IMR-90 (cell line): ENCODE measurements around the gene BCL7A. TPM values are rescaled to one million over a fixed set of nuclear protein-coding genes. Genes with fewer than 3 reads are reported as not detected.
A peak's percentile ranks its signal among the peaks of the same experiment; 100 is the strongest.

Source experiments
- ATAC-seq: fragments of 200-7000 bp; cut with Tn5 transposase; 2 replicates; pipeline ENCODE4 v1.9.1; 2020; ENCODE audit warnings: low read depth, mild to moderate bottlenecking, moderate library complexity
- BruUV-seq: library from RNA; stranded (reverse); fragments of 400-500 nt; replicated peaks from 2 replicates; lab custom pipeline; 2021; lab: Mats Ljungman, UMichigan
- CTCF ChIA-PET: fragments of 300-600 bp; formaldehyde crosslinking; extraction: SDS; loops from one replicate; lab custom pipeline; 2021; ENCODE audit warnings: antibody characterized with exemption; lab: Yijun Ruan, JAX
- POLR2A ChIA-PET: fragments of 300-600 bp; sonication (Branson Sonifier 250); formaldehyde crosslinking; loops from one replicate; lab custom pipeline; 2022; ENCODE audit warnings: antibody characterized with exemption; ENCODE audit not compliant: unreplicated experiment; lab: Charles Lee
- DNase-seq: peaks from one replicate; pipeline ENCODE4 v3.0.0; 2013
- H2AFZ ChIP-seq: replicated peaks from 2 replicates; pipeline ENCODE3; 2013; ENCODE audit warnings: low read length, mild to moderate bottlenecking; ENCODE audit not compliant: poor library complexity
- H2AK5ac ChIP-seq: 2 replicates; pipeline ENCODE4 v1.6.1; 2013; ENCODE audit warnings: low read depth, low read length, inconsistent platforms
- H2AK9ac ChIP-seq: replicated peaks from 2 replicates; pipeline ENCODE3; 2013; ENCODE audit warnings: mild to moderate bottlenecking, low read depth, low read length, moderate library complexity; ENCODE audit not compliant: poor library complexity
- H2BK120ac ChIP-seq: 2 replicates; pipeline ENCODE4 v1.6.1; 2013; ENCODE audit warnings: low read depth, low read length, inconsistent platforms
- H2BK15ac ChIP-seq: 3 replicates; pipeline ENCODE4 v1.6.1; 2013; ENCODE audit warnings: low read depth, low read length, inconsistent platforms
- H2BK20ac ChIP-seq: 2 replicates; pipeline ENCODE4 v1.6.1; 2013; ENCODE audit warnings: low read depth, mild to moderate bottlenecking, inconsistent platforms, low read length, moderate library complexity
- H2BK5ac ChIP-seq: 2 replicates; pipeline ENCODE4 v1.6.1; 2013; ENCODE audit warnings: mild to moderate bottlenecking, low read depth, low read length, inconsistent platforms; ENCODE audit not compliant: poor library complexity, severe bottlenecking
- H3K14ac ChIP-seq: replicated peaks from 2 replicates; pipeline ENCODE4 v1.6.1; 2013; ENCODE audit warnings: low read depth, low read length, inconsistent platforms
- H3K18ac ChIP-seq: 2 replicates; pipeline ENCODE4 v1.6.1; 2013; ENCODE audit warnings: low read depth, low read length, control low read depth
- H3K23ac ChIP-seq: 2 replicates; pipeline ENCODE4 v1.6.1; 2013; ENCODE audit warnings: low read depth, low read length, inconsistent platforms
- H3K27ac ChIP-seq: 2 replicates; pipeline ENCODE4 v1.5.1; 2013; ENCODE audit warnings: mild to moderate bottlenecking, control low read depth, low read length; ENCODE audit not compliant: insufficient read depth
- H3K27me3 ChIP-seq: 2 replicates; pipeline ENCODE4 v1.6.1; 2013; ENCODE audit warnings: low read length; ENCODE audit not compliant: control insufficient read depth, insufficient read depth
- H3K36me3 ChIP-seq: 2 replicates; pipeline ENCODE4 v1.6.1; 2013; ENCODE audit warnings: low read length, mixed read lengths; ENCODE audit not compliant: control insufficient read depth, insufficient read depth
- H3K4ac ChIP-seq: 2 replicates; pipeline ENCODE4 v1.6.1; 2013; ENCODE audit warnings: low read depth, low read length, inconsistent platforms
- H3K4me1 ChIP-seq: 2 replicates; pipeline ENCODE4 v1.6.1; 2013; ENCODE audit warnings: low read length, mixed read lengths; ENCODE audit not compliant: control insufficient read depth, insufficient read depth
- H3K4me2 ChIP-seq: 2 replicates; pipeline ENCODE4 v1.6.1; 2013; ENCODE audit warnings: low read depth, mild to moderate bottlenecking, control low read depth, low read length, moderate library complexity
- H3K4me3 ChIP-seq: 2 replicates; pipeline ENCODE4 v1.5.1; 2013; ENCODE audit warnings: low read depth, mild to moderate bottlenecking, control low read depth, low read length, moderate library complexity; ENCODE audit not compliant: insufficient read depth
- H3K56ac ChIP-seq: 2 replicates; pipeline ENCODE4 v1.6.1; 2013; ENCODE audit warnings: low read length, inconsistent platforms; ENCODE audit not compliant: insufficient read depth; ENCODE audit errors: extremely low read depth
- H3K79me1 ChIP-seq, 2 experiments: 2 replicates each; pipeline ENCODE4 v1.6.1; 2013; ENCODE audit warnings: low read length in 2 of 2, inconsistent platforms in 1 of 2, low read depth in 1 of 2
- H3K9ac ChIP-seq: 2 replicates; pipeline ENCODE4 v1.6.1; 2013; ENCODE audit warnings: low read depth, low read length, control low read depth
- H3K9me1 ChIP-seq: 2 replicates; pipeline ENCODE4 v1.6.1; 2013; ENCODE audit warnings: low read length, inconsistent platforms; ENCODE audit not compliant: insufficient read depth
- H3K9me3 ChIP-seq: 2 replicates; pipeline ENCODE4 v1.6.1; 2013; ENCODE audit warnings: low read length; ENCODE audit not compliant: control insufficient read depth, insufficient read depth
- H4K20me1 ChIP-seq: 2 replicates; pipeline ENCODE4 v1.6.1; 2013; ENCODE audit warnings: low read length, inconsistent platforms; ENCODE audit not compliant: insufficient read depth
- H4K5ac ChIP-seq: 2 replicates; pipeline ENCODE4 v1.6.1; 2013; ENCODE audit warnings: mild to moderate bottlenecking, low read depth, low read length, control low read depth
- H4K8ac ChIP-seq, 2 experiments: 2 replicates each; pipeline ENCODE4 v1.6.1; 2013; ENCODE audit warnings: low read depth in 2 of 2, low read length in 2 of 2, control low read depth in 1 of 2, inconsistent platforms in 1 of 2
- H4K91ac ChIP-seq: 2 replicates; pipeline ENCODE4 v1.6.1; 2013; ENCODE audit warnings: low read depth, low read length, inconsistent platforms; ENCODE audit not compliant: insufficient read depth
- FOS ChIP-seq: fragments of 150-350 bp; IDR thresholded peaks from 2 replicates; pipeline ENCODE4 v1.6.1; 2016; ENCODE audit warnings: low read depth, low read length
- MAZ ChIP-seq: IDR thresholded peaks from 2 replicates; pipeline ENCODE4 v1.6.1; 2012; ENCODE audit warnings: low read depth, mild to moderate bottlenecking, low read length, improper control_type of control experiment, moderate library complexity, borderline replicate concordance
- RCOR1 ChIP-seq: IDR thresholded peaks from 2 replicates; pipeline ENCODE4 v1.6.1; 2012; ENCODE audit warnings: mild to moderate bottlenecking, low read length, improper control_type of control experiment; ENCODE audit not compliant: insufficient replicate concordance
- SMC3 ChIP-seq: fragments of 150-350 bp; IDR thresholded peaks from 2 replicates; pipeline ENCODE4 v1.6.1; 2016; ENCODE audit warnings: low read depth, mild to moderate bottlenecking, antibody characterized with exemption, low read length, moderate library complexity
- WGBS, 2 experiments: methylation state at CpG; one replicate each; pipeline versions ENCODE4 v1.1.5 to v1.1.7; 2013; ENCODE audit warnings: missing lambda C conversion rate in 2 of 2; ENCODE audit not compliant: insufficient read length in 1 of 2; ENCODE audit errors: extremely low coverage in 2 of 2; 5-methylcytosine and 5-hydroxymethylcytosine counted together
- dilution Hi-C: fragments of 300-500 bp; cut with HindIII; formaldehyde crosslinking; loops from one replicate; pipeline ENCODE4 v1.14.3; 2018; ENCODE audit warnings: low sequenced_read_pairs; ENCODE audit not compliant: unreplicated experiment
- in situ Hi-C: fragments of 300-500 bp; cut with MboI; formaldehyde crosslinking; loops from 3 replicates; pipeline ENCODE4 v1.14.3; 2019; ENCODE audit warnings: low sequenced_read_pairs, inconsistent platforms, mixed read lengths
- intact Hi-C: fragments of 100-400 bp; cut with micrococcal nuclease; formaldehyde crosslinking; loops from 2 replicates; pipeline ENCODE4 v1.10.0; 2022
- polyA plus RNA-seq, 3 experiments: library from polyadenylated mRNA; depleted of rRNA; stranded (reverse); fragments of >200 nt; gene quantifications; 2 replicates each; pipeline ENCODE4 v1.2.3, GENCODE V29; 2012; ENCODE audit warnings: low replicate concordance in 1 of 3
- total RNA-seq: library from RNA; depleted of rRNA; stranded (reverse); fragments of >200 nt; gene quantifications from 2 replicates; pipeline ENCODE4 v1.2.3, GENCODE V29; 2012
- TF ChIP-seq, protein P1 (sequence below): fragments of 150-350 bp; IDR thresholded peaks from 2 replicates; pipeline ENCODE4 v1.6.1; 2016; ENCODE audit warnings: low read depth, mild to moderate bottlenecking, low read length, moderate library complexity, borderline replicate concordance

The BCL7A gene
- total and polyA plus RNA-seq, 2 of the 4 experiments (the other 2 are of a cell fraction): 5.6 to 7.9 TPM

DNA sequence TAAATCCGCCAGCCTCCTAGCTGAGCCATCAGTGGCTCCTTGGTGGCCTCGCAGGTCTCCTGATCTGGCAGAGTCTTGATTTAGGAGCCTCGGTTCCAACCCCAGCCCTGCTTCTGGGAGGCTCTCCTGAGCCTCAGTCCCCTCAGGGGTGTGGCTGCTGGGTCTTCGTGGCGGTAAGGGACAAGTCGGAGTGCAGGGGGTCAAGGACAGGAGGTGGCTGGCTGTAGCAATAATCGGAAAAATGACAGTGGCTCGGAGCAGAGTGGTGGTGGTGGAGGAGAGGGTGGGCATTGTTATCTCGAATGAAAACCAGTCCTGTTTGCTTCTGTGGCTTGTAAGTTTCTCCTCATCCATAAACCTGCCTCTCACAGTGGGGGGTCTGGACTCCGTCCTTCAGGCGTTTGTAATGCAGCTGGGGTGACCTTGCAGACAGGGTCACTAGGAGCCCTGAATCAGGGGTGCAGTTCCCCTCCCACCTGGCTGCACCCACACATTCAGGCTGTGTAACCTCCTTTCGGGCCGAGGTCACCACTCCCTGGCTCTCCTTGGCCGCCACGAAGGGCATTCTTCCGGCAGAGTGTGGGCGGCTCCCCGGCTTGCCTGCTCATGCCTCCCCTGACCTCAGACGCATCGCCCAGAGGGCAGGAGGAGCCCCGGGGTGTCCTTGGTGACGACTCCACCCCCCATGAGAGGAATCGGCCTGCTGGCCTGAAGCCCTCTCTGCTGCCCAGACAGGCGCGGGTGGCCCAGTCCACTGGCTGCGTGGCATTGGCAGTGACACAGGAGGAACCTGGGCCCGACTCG is 8.1 kb downstream of the BCL7A start:
- no peak overlapping the region for H4K5ac ChIP-seq
- no peaks in the 10 kb centered on the region for H3K36me3 ChIP-seq
- H3K18ac ChIP-seq: no peak overlapping the region
- no peak overlapping the region for H3K56ac ChIP-seq
- no peak overlapping the region for H2BK5ac ChIP-seq
- H3K4me3 ChIP-seq: no peak overlapping the region
- dilution Hi-C loops: no loop called here
- ChIA-PET POLR2A (no interaction called here), CTCF (no interaction called here)
- intact Hi-C loops: no loop called here
- H3K14ac ChIP-seq: no peak overlapping the region
- no peak overlapping the region for H3K23ac ChIP-seq
- no peak overlapping the region for H2AK9ac ChIP-seq
- no peak overlapping the region for H2BK15ac ChIP-seq
- H3K4me2 ChIP-seq: no peak overlapping the region
- TF ChIP-seq MAZ (no peak), FOS (no peak), SMC3 (no peak), RCOR1 (no peak)
- TF ChIP-seq, protein P1, sequence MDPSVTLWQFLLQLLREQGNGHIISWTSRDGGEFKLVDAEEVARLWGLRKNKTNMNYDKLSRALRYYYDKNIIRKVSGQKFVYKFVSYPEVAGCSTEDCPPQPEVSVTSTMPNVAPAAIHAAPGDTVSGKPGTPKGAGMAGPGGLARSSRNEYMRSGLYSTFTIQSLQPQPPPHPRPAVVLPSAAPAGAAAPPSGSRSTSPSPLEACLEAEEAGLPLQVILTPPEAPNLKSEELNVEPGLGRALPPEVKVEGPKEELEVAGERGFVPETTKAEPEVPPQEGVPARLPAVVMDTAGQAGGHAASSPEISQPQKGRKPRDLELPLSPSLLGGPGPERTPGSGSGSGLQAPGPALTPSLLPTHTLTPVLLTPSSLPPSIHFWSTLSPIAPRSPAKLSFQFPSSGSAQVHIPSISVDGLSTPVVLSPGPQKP: no peak
- H2AFZ ChIP-seq: no peak overlapping the region
- H3K27ac ChIP-seq: no peak overlapping the region
- H2BK20ac ChIP-seq: no peak overlapping the region
- DNase-seq (no peak), ATAC-seq (no peak)
- peaks cover 13% of the 10 kb centered on the region for H4K20me1 ChIP-seq
- in situ Hi-C loops: no loop called here
- H2BK120ac ChIP-seq: no peak overlapping the region
- 92% methylated on average over 9 of the region's 28 CpGs; no CpG with 5 or more reads in 1 of the 2 experiments for WGBS, 2 experiments
- no peak overlapping the region for H3K9ac ChIP-seq
- no peak overlapping the region for H3K4ac ChIP-seq
- H3K79me1 ChIP-seq: peaks cover 25 to 60% of the 10 kb centered on the region in 2 experiments
- H3K9me3 ChIP-seq: no peaks in the 10 kb centered on the region
- no peak overlapping the region for H4K91ac ChIP-seq
- no peaks in the 10 kb centered on the region for H3K4me1 ChIP-seq
- H3K9me1 ChIP-seq: no peaks in the 10 kb centered on the region; the same call in 1 of the 2 replicates
- BruUV-seq: no TSS peak
- peak overlapping the region; percentile 13; the same call in 1 of the 2 replicates for H2AK5ac ChIP-seq
- no peak overlapping the region for H4K8ac ChIP-seq
- H3K27me3 ChIP-seq: no peaks in the 10 kb centered on the region
